Epithelial cell of esophagus (primary cell): ENCODE results near the gene CAPN15.

ENCODE experiments used
- DNase-seq: peaks from one replicate; pipeline ENCODE4 v3.0.0; 2010; ENCODE audit warnings: low read depth
- H3K4me3 ChIP-seq: 2 replicates; pipeline ENCODE4 v1.5.1; 2011; ENCODE audit warnings: mild to moderate bottlenecking, low read length, control low read depth
- TF ChIP-seq, protein P1 (sequence below): IDR thresholded peaks from 2 replicates; pipeline ENCODE4 v1.5.1; 2011; ENCODE audit warnings: low read depth, mild to moderate bottlenecking, low read length, control low read depth, inconsistent platforms; ENCODE audit not compliant: insufficient read depth; ENCODE audit errors: missing control alignments

The CAPN15 gene

DNA sequence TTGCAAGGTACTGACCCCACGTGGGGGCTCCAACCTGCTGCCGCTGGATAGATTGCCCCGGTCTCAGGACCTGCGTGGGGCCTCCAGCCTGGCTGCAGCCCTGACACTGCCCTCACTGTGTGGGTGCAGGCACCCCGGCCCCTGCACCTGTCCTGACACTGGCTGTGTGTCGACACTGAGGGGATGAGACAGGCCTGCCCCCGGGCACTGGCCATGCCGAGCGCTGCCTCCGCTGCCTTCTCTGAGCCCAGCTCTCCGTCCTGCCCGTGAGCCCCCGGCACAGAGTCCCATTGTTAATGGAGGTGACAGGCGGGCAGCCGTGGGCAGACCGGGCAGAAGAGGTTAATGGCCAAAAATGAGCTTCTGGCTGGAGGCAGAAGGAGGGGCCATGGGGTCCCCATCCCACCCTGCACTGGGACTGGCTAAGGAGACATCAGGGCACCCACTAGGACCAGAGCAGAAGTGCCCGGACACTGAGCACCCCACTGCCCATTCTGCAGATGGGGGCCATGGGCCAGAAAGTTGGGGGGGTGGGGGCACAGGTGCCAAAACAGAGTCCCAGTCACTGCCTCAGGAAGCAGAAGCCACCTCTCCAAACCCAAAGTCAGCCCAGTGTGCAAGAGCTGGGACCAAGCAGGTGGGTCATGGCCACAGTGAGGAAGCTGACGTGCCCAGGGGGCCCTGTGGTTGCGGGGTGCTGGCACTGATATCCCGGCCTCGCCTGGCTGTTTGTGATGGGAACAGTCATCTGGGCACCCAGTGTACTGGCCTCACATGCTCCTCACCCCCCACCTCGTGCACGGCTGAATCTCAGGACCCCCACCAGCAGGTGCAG lies 30.2 kb downstream of the CAPN15 start:
- H3K4me3 ChIP-seq, result no peak overlapping the region

DNA sequence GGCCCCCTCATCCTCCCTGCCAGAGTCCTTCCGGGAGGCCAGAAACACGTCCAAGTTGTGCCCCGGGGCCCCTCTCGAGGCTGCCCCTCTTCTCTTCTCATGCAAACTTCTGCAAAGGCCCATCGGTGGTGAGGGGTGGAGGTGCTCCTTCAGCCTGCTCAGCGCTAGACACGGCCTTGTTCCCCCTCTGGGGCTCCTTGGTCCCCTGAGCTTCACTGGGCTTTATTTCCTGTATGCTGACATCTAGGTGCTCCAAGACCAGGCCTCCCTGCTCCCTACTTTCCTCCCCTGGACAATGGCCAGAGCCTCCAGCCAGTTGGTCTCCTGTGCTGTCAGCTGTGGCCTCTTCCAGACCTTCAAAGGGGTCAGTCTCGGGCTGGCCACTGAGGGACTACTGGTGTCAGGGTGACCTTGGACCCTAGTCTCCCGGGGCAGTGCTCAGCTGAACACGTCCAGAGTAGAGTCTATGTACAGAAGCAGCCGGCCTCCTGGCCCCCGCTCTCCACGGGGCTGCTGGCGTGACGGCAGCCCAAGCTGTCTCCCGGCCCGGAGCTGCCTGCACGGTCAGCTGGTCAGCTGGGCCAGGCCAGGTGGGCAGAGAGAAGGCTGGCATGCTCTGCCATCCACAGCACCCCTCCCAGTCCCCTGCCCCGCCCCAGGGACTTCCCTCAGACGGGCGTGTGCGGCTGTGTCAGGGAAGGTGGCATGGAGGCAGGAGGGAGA lies 30.9 kb downstream of the CAPN15 start:
- no peak for DNase-seq
- TF ChIP-seq, protein P1, sequence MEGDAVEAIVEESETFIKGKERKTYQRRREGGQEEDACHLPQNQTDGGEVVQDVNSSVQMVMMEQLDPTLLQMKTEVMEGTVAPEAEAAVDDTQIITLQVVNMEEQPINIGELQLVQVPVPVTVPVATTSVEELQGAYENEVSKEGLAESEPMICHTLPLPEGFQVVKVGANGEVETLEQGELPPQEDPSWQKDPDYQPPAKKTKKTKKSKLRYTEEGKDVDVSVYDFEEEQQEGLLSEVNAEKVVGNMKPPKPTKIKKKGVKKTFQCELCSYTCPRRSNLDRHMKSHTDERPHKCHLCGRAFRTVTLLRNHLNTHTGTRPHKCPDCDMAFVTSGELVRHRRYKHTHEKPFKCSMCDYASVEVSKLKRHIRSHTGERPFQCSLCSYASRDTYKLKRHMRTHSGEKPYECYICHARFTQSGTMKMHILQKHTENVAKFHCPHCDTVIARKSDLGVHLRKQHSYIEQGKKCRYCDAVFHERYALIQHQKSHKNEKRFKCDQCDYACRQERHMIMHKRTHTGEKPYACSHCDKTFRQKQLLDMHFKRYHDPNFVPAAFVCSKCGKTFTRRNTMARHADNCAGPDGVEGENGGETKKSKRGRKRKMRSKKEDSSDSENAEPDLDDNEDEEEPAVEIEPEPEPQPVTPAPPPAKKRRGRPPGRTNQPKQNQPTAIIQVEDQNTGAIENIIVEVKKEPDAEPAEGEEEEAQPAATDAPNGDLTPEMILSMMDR, result no peak
- H3K4me3 ChIP-seq, result no peak overlapping the region

More for the DNA sequence above, 30.2 kb downstream of the CAPN15 start:
- TF ChIP-seq, protein P1, result no peak
- no peak for DNase-seq

DNA sequence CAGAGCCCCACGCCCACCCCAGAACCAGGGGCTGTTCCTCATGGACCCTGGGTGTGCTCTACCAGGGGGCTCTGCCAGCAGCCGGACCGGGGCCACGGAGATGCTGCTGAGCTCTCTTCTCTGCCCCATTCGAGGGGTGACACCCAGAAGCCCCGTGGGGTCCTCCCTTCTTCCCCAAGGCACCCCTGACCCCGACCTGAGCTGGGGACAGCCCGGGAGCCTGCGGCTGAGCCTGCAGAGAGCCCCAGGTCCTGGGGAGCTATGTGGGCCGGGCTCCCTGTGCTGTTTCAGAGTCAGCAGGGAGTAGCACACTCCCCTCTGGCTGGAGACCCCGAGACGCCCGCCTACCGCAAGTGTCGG lies 31.5 kb downstream of the CAPN15 start:
- H3K4me3 ChIP-seq, result no peak overlapping the region
- DNase-seq, result no peak
- TF ChIP-seq, protein P1, result no peak

DNA sequence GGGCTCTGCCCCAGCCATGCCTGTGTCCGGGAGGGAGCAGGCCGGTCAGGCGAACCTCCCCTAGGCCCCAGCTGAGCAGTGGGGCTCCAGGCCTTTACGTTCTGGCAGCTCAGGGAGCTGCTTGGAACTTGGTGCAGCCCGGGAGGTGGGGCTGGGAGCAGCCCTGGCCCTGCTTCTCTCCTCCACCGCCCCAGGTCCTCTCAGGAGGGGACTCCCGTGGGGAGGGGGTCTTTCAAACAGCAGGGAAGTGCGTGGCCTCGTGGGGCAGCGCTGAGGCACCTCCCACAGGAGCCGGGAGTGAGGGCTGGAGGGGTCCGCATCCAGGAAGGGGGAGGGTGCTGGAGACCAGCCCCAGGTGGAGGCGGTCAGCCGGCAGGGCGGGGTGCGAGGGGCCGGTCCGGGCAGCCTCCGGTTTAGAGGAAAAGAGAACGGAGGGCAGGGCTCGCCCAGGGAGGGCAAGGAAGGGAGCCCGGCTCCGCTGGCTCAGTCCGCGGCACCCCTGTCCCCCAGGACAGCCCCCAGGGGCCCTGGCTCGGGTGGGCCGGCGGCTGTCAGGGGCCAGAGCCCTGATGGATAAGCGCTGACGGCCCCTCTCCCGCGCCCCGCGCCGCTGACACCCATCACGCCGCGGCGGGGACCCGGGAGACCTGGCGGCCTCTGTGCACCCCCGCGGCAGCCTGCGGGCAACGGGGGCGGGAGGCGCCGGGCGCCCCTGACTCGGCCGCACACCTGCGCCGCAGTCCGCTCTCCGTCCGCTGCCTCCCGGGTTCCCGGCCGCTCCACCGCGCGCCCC lies 32.1 kb downstream of the CAPN15 start:
- TF ChIP-seq, protein P1, result no peak
- DNase-seq, result no peak
- H3K4me3 ChIP-seq, result no peak overlapping the region

DNA sequence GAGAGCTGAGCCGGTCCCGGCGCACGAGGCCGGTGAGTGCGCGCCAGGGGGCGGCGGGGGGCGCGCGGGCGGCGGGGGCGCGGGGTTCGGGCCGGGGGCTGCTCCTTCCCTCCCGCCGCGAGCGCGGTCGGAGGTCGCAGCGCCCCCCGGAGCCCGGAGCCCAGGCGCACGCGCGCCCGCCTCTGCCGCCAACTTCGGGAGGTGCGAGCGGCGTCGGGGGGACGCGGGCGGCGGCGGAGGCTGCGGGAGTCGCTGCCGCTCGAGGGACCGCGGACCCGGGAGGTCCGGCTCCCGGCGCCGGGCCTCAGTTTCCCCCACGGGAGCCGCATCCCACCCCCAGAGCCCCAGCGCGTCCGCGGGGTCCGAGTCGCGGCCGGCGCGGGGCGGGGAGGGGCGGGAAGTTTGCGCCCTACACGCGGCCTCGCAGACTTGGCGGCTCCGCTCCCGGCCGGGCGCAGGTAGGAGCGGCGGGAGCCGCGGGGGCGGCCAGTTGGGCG lies 32.7 kb downstream of the CAPN15 start, which contains the start of gene PRR35:
TSS of gene PRR35 (plus strand) at position 191 of the 497 bp plus-strand sequence. CDS start 2,901 bp downstream, outside the sequence.
- no peak within 1 kb of the TSS for H3K4me3 ChIP-seq
- DNase-seq, result no peak
- TF ChIP-seq, protein P1, result no peak

DNA sequence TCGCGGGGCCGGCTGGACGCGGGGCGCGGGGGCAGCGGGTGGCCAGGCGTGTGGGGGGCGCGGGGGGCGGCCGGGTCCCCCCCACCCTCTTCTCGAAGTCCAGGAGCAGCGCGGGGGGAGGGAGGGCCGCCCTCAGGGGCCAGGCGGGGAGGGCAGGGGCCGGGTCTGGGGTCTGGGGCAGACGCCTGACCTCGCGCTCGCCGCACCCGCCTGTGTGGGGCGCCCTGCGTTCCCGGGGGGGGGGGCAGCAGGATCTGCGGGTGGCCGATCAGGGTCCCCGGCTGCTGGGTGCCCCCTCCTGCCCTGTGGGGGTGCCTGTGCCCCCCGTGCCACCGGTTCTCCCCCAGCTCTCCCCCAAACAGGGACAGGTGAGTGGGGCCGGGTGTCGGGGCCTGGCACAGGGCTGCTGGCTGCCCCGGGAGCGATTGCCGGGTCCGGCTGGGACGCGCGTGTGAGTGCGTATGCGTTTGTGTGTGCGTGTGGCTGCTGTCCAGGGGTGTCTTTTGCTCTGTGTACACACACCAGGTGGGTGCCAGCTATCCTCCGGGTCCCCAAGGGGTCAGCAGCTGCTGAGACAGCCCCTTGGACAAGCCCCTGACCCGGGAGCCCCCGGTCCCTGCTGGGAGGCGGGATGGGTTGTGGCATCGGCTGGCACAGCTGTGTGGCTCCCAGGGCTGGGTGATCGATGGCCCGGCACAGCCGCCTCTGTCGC lies 33.3 kb downstream of the CAPN15 start:
- TF ChIP-seq, protein P1, result no peak
- no peak for DNase-seq
- H3K4me3 ChIP-seq, result no peak overlapping the region
